GM18517 (cell line): ENCODE measurements around the gene METTL21C.

Experiments used
- ATAC-seq: cut with Tn5 transposase; IDR thresholded peaks from one replicate; pipeline ENCODE4 v1.9.1; 2021; ENCODE audit warnings: mild to moderate bottlenecking, moderate library complexity; ENCODE audit not compliant: unreplicated experiment

The METTL21C gene

GRCh38 chr13:102694937-102695336 is at the start of gene METTL21C:
METTL21C (minus strand) TSS chr13:102695044; CDS start chr13:102694498, 546 bp downstream.
- no peak for ATAC-seq

DNA sequence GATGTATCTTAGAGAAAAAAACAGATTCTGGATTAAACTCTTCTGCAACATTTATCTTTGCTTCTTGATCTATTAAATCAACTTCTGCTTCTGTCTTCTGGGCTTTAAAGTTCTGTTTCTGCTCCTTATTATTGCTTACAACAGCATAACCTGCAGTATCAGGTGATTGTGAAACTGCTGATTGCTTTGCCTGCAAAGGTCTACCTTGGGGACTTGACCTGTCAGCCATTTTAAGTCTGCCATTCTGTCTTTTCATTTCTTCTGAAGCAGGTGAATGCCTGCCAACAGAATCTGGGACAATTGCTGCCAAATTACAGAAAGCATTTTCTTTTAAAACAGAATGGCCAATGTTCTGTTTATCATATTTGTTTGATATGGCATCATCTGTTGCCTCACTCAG is 47.7 kb upstream of the METTL21C start:
- ATAC-seq: no peak

DNA sequence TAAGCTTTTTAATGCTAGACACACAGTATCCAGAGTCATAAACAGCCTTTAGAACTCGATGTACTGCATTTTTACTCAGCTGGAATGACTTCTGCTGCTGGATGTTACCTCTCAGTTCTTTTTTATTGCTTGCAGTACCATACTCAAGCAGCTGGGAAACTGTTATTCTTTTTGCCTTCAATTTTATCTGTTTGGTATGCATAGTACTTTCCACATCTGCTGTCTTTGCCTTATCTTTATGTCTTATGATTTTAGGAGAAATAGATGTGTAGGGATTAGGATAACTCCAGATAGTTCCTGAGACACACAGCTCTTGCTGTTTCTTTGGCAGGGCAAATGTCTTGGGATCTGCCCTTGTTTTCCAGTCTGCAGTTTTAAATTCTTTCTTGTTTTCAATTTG is 47.3 kb upstream of the METTL21C start:
- no peak for ATAC-seq

GRCh38 chr13:102729560-102730270 is 34.9 kb upstream of the METTL21C start:
- no peak for ATAC-seq

GRCh38 chr13:102726430-102726829 is 31.6 kb upstream of the METTL21C start:
- no peak for ATAC-seq

- ATAC-seq: no peak
Observed at GRCh38 chr13:102724923-102725322, 30.1 kb upstream of the METTL21C start.

DNA sequence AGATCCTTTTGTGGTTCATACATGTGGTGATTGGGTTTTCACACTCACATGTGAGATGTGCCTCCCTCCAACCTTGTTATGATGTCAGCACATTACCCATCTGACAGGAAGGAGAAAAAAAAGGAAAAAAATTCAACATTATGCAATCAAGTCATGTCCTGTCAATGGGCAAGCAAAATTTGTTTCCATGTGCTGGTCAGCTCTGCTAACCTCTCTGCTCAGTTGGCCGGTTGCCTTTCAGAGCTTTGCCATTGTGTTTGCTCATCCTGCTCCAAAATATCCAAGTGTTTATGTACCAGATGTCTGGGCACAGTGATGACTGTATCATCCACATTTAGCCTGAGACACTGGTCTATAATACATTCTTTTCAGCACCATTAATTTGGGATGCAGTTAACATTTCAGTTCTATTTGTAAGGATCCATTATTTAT is 27.0 kb upstream of the METTL21C start:
- ATAC-seq: no peak

DNA sequence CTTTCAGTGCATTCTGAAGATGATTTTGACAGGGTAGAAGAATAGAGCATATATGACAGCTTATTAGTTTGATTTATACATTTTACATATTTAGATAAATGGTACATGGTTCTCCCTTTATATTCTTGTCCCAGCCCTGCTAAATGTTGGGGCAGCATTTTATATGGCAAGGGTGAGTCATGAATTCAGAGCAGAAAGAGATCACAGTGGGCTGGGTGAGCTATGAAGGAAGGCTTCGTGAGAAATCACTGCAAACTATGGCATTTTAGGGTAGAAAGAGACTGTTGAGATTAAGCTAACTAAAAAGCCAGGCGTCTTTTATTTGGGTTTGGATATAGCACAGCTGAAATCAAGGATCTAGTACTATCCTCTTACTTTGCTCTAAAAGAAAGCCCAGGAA is 23.9 kb upstream of the METTL21C start:
- ATAC-seq: no peak

DNA sequence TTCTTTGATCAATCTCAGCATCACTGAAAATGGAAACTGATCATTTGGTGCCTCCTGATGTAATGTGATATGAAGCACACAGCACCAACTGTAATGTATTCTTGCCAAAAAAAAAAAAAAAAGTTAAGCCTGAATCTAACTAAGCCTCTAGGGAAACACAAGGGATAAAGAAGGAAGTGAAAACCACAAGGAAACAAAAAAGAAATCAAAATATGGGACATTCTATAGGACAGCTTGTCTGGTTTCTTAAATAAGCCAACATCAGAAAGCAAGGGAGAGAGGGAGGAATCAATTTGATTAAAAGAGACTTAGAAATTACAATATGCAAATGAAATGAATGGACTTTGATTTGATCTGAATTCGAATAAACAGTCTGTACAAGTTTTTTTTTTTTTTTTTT is 20.6 kb upstream of the METTL21C start:
- ATAC-seq: no peak

DNA sequence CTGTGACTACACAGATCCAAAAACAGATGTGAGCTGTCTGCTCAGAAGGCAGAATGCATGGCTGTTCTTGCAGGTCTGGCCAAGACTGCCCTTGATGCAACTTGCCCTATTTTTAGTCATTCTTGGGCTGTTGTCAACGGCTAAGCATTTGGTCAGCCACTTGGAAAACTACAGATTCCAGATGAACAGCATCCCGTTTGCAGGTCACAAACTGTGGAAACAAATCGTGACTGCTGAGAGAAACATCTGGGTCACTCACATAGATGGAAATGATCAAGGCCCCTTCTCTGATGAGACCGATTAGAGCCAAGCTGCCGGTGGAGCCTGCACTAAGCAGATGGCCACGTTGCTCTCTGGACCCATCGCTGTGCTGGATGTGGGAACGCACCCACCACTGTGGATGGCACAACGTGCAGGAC is 15.4 kb upstream of the METTL21C start:
- no peak for ATAC-seq

- no peak for ATAC-seq
Observed at GRCh38 chr13:102709536-102709935, 14.7 kb upstream of the METTL21C start.

DNA sequence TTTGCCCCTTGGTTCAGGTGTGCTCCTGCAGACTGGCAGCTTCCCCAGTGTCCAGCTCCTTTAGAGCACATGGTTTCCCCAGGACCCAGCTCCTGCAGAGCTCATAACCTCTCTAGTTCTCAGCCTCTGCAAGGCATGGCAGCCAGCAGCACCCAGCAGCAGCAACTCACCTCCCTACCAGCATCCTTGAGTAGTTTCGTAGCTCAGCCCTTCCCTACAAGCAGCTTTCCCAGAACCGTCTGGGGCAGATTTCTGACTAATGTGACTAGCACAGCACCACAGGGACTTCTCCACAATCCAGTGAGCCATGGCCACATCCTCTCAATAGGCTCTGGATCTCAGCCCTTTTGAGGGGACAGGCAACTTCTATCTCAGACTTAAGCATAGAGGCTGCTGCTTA is 14.1 kb upstream of the METTL21C start:
- ATAC-seq: no peak

GRCh38 chr13:102708211-102708610 is 13.4 kb upstream of the METTL21C start:
- ATAC-seq: no peak

DNA sequence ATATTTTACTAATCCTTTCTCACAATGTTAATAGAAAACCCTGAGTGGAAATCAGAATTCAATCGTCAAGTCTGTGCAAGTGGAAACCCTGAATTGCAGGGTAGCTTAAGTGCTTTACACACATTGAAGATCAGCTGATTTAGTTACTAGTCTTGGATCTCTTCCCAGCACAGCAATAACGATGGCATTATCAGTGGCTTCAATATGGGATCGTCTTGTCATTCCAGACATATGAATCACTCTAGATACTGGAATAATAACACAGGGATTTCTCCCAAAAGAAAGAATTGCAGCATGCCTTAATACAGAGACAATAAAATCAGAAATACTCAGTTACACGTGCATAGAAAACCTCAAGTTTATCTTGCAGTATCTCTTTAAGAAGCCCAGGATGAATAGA is 12.6 kb upstream of the METTL21C start:
- no peak for ATAC-seq

DNA sequence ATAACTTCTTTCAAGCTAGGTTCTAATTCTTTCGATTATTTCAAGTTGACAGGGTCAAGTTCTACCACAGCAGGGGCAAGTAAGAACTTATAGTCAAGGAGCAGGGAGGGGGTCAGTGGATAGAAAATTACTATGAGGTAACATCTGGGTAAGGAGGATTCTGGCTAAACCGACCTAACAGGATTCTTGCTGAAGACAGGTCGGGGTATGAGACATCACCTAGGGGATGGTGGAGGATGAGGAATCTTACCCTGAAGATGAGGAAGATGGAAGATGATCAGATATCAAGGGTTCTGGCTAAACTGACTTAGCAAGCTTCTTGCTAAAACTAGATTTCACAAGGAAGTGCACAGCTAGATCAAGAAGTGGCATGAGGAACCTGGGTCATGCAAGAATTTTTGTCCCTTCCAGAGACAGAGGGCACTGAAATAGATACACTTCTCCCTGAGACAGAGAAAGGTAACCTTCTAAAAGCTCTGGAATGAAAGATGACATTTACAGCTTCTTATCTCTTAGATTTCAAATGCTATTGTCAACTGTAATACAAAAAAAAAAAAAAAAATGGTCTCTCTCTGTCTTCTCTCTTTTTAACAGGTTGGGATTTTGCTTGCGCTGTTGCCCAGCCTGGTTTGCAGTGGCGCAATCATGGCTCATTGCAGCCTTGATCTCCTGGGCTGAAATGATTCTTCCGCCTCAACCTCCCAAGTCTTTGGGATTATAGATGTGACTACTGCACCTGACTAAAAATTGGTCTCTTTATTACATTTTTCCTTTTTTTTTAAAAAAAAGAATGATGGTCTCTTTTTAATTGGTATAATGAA is 9.6 kb upstream of the METTL21C start:
- no peak for ATAC-seq

DNA sequence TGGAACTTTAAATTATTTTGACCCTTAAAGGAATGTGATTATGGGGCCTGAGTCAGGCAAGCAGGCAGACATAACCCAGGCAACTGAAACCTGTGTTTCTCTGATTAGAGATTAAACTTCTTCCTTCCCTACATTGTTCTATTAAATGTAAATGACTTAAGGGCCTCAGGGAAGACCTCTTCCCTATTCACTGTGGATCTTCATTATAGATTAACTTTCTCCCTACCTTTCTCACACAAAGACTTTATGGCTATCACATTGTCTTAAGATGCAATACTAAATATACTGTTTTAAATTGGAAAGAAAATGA is 8.8 kb upstream of the METTL21C start:
- no peak for ATAC-seq

- no peak for ATAC-seq
Observed at GRCh38 chr13:102702965-102703725, 8.3 kb upstream of the METTL21C start.

DNA sequence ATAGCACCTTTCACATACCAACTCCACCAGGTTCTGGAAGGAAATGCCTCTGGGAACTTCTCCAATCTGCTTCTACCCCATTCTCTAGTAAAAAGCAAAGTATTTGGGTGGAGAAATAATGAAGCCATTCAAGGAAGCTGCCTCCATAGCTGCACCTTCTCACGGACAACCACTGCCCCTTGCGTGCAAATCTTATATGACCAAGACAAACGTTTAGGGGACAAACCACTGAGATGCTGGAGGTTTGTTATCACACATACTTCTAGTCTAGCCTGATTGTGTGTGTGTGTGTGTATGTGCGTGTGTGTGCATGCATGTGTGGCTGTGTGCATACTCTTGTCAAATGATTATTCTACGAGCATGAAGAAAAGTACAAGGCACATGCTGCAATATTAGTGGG is 6.5 kb upstream of the METTL21C start:
- no peak for ATAC-seq

- no peak for ATAC-seq
Observed at GRCh38 chr13:102700088-102701031, 5.5 kb upstream of the METTL21C start.

GRCh38 chr13:102699504-102699903 is 4.7 kb upstream of the METTL21C start:
- ATAC-seq: no peak

DNA sequence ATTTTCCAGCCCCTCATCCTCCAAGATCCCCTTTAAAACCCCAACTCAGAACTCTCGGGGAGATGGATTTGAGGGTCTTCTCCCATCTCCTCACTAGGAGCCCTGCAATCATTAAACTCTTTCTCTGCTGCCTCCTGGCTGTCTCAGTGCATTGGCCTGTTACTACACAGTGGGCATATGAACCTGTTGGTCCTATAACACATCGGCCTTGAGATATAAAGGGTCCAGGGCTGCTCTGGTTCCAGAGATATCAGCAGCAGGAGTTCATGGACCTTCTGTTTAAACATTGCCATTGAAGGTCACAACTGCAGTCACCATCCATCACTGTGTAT is 3.8 kb upstream of the METTL21C start:
- no peak for ATAC-seq
